ENCODE results near the gene POC5.

GRCh38 chr5:75716715-75717081, 539 bp downstream of the POC5 start:
- TF ChIP-seq CTCF (IDR thresholded peaks at IDR 0.05; ENCODE audit: low read depth, low read length, poor library complexity, severe bottlenecking), result no peak
- no peak for TF ChIP-seq EZH2phosphoT487 (IDR thresholded peaks at IDR 0.05; ENCODE audit: borderline replicate concordance, low read length)

Measured in DOHH2 (cell line).